ENCODE measurements around the gene GLDN.

GRCh38 chr15:51356147-51356546 is 14.7 kb downstream of the GLDN start:
- TF ChIP-seq, protein P1, sequence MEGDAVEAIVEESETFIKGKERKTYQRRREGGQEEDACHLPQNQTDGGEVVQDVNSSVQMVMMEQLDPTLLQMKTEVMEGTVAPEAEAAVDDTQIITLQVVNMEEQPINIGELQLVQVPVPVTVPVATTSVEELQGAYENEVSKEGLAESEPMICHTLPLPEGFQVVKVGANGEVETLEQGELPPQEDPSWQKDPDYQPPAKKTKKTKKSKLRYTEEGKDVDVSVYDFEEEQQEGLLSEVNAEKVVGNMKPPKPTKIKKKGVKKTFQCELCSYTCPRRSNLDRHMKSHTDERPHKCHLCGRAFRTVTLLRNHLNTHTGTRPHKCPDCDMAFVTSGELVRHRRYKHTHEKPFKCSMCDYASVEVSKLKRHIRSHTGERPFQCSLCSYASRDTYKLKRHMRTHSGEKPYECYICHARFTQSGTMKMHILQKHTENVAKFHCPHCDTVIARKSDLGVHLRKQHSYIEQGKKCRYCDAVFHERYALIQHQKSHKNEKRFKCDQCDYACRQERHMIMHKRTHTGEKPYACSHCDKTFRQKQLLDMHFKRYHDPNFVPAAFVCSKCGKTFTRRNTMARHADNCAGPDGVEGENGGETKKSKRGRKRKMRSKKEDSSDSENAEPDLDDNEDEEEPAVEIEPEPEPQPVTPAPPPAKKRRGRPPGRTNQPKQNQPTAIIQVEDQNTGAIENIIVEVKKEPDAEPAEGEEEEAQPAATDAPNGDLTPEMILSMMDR (IDR thresholded peaks at IDR 0.05; ENCODE audit: insufficient read depth, low read depth, low read length) = no peak
- TF ChIP-seq EZH2 (IDR thresholded peaks at IDR 0.05; ENCODE audit: insufficient read depth, low read length) = no peak

All from astrocyte (in vitro differentiated cells and primary cell).